Suppressor macrophage treated with lipopolysaccharide for 1 hour (primary cell): ENCODE data around the gene ISM1.

ENCODE experiments used
- DNase-seq, 3 donors: peaks; one replicate each; pipeline ENCODE4 v3.0.0-alpha.2; 2020 to 2022

The ISM1 gene

DNA sequence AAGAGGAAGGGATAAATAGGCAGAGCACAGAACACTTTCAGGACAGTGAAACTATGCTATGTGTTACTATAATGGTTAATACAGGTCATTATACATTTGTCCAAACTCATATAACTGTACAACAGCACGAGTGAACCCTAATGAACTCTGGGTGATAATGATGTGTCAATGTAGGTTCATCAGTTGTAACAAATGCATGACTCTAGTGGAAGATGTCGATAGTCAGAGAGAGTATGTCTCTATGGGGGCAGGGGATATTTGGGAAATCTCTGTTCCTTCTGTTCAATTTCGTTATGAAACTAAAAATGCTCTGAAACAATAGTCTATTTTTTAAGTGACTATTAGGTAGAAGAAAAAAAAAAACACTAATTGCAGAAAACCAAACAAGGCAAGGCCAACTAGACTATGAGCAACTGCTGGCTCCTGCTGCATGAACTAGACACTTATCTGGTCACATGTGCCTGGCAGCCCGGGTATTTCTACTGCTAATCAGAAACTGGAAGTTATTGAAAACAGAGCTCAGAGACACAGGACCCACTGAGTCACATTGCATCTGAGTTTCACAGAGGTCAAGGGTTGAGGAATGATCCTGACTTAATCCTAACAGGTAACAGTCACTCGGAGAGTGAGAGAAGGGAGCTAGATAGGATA lies 97.9 kb downstream of the ISM1 start:
- no peak for DNase-seq

DNA sequence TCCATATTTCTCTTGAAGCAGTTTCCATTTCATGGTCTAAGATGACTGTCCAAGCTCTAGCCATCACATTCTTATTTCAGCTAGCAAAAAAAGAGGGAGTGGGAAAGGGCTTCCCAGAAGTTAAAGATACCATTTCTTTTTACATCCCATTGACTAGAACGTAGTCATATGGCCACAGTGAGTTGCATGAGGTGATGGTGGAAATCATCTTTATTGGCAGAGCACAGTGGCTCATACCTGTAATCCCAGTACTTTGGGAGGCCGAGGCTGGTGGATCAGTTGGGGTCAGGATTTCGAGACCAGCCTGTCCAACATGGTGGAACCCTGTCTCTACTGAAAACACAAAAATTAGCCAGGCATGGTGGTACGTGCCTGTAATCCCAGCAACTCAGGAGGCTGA lies 99.6 kb downstream of the ISM1 start:
- no peak for DNase-seq

DNA sequence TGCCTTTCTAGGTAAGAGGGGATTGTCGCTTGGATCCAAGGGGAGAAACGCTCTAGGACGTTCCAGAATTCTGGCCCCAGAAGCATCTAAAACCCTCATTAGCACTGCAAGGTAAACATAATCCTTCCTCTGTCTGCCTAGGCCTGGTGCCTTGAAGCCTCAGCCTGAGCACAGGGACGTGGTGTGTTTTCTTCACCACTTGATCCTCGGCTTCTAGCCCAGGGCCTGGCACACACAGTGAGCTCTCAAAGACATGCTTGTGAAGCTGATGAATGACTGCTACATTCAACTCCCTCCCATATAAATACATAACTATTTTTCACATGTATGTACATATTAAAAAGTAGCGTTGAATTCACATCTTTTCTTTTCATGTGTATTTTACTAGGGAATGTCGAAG lies 100.3 kb downstream of the ISM1 start:
- DNase-seq: no peak

DNA sequence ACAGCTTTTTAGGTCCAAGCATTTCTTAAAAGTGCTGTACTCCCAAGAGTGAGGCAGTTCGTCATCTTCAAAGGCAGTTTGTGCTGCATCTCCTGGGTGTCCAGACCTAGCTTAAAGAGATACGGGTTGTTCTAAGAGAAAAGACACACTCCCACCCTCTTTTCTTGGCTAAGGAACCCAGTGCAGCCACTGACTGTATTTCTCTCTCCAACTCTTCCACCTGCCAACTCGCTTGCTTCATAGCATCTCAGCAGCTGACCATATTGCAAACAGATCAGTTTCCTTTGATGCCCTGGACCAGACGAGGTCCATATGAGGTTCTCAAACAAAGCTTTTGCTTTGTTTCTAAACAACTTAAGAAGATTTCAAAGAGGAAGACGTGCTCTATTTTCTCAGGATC lies 101.1 kb downstream of the ISM1 start:
- DNase-seq: no peak

DNA sequence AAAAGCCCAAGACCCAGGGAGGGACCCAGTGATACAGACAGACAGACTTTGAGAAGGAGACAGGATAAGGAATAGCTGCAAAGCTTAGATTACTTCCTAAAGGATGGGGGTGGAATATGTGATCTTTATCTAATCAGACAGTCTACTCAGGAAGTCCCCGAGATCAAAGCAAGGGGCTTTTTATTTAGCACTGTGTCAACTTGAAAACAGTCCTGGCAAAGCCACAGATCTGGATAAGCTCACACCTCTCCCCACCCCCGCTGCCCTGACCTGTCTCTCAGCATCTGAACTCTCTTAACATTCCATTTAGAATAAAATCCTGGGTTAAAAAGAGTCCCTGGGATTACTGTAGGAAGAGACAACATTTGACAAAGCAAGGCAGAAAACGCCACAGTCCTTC lies 101.5 kb downstream of the ISM1 start:
- no peak for DNase-seq

DNA sequence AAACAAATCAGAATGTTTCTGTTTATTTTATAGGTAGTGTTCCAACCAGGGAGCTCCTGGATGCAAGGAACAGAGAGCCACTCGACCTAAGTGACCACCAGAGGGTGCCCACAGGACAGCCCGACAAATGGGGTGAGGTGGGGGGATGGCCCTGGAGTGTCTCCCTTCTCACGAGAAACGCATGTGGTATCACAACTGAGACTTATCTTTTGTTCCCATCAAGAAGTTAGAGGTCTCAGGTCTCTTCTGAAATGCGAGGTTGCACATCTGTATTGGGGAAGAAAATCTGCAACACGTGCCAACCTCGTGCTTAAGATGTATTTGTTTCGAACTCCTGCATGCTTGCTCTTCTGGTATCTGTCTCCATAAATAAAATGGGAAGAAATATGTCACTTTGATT lies 104.0 kb downstream of the ISM1 start:
- DNase-seq: peak in 2 of 3 donors; percentile 1 to 9

DNA sequence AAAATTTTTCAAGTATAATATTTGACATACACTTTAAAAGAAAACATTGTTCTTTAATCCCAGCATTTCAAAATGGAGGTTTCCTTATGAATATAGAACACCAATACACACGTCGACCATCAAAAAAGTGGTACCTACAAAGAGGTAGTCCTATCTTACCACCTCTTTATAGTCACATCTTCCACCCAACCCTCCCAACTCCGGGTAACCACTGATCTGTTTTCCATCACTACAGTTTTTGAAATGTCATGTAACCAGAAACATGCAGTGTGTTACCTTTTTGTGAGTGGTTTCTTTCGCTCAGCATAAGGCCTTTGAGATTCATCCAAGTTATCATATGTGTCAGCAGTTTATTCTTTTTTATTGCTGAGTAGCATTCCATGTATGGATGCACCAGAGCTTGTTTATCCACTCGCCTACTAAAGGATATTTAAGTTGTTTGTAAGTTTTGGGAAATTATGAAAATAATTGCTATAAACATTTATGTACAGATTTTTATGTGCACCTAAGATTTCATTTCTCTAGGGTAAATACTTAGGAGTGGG lies 104.8 kb downstream of the ISM1 start:
- DNase-seq: no peak

DNA sequence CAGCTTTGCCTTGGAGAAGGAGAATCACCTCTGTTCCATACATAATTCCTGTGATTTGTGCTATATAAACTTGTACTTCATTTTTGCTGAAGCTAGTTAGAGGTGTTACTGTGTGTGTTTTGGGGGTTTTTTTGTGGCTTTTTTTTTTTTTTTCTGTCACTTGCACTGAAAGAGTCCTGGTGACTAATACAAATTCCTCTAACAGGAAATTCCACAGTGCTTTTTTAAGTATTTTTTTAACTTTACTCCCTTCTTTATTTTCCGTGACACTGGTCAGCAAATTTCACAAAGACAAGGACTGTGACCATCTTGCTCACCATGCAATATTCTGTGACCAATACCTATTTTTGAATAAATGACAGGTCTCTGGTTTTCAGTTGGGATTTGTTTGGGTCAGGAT lies 110.5 kb downstream of the ISM1 start:
- DNase-seq: peak in 2 of 3 donors; percentile 9 to 41

DNA sequence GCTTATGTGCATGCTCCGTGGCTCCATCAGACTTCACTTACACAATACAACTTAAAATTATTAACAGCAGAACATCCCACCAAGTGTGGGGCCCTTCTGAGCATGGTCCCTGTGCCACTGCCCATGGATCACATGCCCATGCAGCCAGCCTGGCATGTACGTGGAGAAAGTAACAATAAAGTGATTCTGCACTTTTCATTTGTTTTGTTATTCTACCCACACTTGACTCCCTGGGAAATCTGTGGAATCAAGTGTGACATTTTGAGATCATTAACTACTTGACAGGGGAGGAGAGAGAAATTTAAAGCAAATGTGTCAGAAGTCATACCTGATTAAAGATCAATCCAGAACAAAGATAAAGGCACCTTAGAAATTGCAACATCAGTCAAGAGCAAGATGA lies 112.0 kb downstream of the ISM1 start:
- DNase-seq: no peak

DNA sequence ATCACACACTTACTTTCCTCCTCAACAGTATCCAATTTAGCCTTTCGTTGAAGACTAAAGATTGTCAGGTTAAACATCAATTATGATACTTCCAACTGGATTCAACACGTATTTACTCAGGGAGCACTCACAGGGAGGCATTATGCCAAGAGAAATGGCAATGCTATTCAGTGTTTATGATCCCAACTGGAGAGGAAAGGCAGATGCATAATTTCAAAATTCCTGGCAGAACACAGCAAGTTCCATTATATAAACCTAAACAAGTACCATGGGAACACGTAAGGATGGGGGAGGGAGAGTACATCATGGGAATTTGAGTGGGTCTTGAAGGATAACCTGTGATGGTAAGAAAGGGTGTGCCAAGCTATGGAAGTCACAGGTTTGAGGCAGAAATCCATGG lies 112.7 kb downstream of the ISM1 start:
- DNase-seq: no peak

DNA sequence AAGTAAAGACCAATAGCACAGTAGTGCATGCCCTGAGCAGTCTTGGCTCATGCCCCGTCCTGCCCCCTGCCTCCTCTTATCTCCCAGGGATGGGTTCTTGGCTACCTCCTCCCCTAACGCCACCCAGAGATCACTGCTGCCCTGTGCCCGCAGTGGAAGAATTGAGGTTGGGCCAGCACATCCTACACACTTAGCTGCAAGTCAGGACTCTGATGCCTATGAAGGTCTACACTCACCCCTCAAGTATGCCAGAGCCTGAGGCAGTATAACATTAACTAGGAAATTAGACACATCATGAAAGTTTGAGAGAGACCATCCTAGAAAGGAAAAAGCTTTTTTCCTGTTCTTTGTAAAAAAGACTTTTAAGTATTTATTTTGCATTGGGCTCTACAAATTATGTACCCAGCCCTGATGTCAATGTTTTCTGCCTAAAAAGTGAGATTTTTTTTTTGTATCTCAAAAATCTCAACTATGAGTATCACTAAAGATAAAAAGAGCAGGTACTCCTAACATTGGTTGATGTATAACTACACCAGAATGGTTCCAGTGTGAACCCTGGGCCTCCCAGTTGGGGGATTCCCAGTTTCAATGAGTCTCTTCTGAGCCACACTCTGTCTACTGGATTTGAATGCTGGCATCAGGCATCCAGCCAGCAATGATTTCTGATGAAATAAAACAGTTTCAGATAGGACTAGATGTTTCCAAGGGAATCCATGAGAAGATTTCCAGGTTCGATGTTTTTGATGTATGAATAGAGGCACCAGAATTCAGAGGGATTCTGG lies 115.4 kb downstream of the ISM1 start:
- no peak for DNase-seq

DNA sequence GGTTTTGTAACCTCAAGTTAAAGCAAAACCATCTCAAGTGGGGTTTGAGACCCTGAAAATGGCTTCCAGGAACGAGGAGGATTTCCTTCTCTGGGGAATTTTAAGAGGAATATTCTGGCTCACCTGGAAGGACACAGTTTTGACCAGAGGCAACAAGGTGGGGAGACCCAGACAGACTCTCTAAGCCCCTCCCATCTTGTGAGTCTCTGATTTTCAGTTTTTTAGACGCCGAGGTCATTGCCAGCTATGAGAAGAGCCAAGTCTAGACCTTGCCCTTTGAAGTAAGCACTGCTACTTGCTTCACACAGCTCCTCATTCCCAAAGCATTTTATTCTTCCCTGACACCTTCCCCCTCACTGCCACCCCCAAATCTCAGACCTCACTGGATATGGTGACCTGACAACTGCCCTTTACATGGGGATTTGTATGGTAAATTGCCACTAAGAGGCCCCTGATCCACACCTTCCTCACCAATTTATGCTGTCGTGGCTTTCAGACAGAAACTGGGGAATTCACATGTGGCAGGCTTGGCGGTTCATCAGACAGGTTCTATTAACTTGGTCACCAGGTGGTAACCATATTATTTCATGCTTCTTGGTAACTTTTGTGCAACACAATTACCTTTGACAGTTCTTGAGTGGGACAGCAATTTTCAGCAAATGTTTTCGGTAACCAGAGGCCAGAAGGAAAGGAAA lies 116.2 kb downstream of the ISM1 start:
- no peak for DNase-seq

DNA sequence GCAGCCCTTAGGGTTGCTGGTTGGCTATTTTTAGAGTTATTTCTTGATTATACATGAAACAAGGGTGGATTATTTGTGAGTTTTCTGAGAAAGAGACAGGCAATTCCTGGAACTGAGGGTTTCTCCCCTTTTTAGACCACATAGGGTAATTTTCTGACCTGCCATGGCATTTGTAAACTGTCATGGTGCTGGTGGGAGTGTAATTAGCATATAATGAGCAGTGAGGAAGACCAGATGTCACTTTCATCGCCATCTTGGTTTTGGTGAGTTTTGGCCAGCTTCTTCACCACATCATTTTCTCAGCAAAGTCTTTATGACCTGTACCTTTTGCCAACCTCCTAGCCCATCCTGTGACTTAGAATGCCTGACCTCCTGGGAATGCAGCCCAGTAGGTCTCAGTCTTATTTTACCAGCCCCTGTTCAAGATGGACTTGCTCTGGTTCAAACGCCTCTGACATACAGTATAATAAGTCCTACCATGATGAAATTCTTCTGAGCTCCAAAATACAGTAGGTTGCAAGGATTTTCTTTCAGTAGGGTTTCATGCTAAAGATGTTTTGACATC lies 117.1 kb downstream of the ISM1 start:
- no peak for DNase-seq

DNA sequence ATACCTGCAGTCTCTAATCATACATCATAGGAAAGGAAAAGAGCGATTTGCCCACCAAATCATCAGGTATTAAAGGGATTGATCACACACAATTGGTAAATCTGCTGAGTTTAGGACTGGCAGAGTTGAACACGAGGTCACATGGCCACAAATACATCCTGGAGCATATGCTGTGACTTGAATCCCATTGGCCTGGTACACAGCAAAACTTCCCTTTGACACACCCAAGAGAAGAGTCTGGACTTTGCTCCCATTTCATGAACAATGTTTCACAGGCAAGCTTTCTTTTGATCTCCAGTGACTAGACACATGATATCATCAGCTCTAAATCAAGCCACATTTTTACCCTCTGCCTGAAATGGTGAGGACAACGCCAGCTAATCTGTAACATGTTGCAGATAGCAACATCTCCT lies 117.9 kb downstream of the ISM1 start:
- DNase-seq: no peak

DNA sequence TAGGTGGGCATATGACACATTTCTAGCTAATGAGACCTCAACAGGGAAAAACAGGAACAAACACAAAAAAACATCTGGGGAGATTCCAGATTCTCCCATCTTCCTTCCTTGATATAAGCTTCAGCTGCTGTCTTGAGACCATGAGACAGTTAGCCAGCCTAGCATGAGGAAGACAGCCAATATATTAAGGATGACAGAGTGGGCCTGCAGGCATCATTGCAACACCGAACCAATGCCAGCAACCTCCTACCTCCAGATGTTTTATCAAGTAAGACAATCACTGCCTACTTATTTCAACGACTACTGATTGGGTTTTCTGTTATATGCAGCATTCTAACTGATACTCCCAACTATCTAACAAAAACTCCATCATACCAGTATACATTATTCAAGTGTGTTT lies 119.0 kb downstream of the ISM1 start:
- DNase-seq: peak; percentile 4 to 22 (median 16)

DNA sequence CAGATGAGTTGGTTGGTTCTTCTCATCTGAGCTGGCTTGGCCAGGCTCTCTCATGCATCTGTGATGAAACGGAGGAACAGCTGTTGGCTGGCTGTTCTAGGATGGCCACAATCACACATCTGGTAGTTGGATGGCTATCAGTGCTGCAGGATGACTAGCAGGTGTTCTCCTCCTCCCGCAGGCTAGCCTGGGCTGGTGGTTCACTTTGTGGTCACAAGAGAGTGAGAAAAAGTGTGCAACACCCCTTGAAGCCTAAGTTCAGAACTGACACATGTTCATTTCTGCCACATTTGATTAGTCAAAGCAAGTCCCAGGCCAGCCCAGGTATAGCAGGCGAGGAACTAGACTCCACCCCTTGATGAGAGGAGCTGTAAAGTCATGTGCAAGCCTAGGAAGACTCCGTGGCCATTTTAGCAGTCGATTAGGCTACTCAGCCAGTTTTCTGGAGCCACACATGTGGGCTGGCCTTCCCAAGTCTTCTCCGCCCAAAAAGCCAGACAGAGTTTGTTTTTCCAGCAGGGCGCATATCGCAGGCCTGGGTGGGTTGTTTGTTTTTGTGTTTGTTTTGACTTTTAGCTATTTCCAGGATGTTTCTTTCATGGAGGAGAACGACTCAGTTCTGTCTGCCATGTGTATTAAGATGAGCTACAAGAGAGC lies 120.8 kb downstream of the ISM1 start:
- DNase-seq: no peak

DNA sequence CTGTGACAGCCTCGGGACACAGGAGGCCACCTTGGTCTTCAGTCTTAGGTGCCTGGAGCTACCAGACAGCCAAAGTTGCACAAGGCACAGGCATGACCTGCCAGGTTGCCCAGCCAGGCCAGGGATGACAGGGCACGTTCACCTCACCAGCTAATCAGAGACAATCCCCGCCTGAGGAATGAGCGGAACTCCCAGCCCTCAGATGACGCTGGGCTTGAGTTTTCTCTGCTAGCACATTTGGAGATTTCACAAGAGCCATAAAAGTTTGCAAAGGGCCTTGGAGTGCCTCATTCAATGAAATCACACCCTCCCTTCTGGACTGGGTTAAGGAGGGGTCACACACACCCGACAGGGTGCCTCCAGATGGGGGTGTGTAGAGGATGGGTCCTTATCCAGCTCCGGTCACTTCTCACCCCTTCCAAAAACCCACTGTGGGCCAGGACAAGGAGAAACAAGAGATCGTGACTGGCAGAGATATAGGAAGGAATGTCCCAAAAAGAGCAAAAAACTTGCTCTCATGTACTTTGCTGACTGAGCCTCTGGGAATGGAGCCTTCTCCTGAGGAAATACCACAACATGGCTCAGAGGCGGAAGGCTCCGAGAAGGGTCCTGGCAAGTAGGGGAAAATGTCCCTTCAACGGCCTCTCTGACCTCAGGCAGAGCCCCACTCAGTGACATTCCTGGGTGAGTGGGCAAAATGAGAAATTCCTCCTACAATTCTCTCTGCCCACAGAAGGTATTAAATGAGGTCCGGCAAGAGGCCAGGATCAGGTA lies 121.6 kb downstream of the ISM1 start:
- DNase-seq: no peak

DNA sequence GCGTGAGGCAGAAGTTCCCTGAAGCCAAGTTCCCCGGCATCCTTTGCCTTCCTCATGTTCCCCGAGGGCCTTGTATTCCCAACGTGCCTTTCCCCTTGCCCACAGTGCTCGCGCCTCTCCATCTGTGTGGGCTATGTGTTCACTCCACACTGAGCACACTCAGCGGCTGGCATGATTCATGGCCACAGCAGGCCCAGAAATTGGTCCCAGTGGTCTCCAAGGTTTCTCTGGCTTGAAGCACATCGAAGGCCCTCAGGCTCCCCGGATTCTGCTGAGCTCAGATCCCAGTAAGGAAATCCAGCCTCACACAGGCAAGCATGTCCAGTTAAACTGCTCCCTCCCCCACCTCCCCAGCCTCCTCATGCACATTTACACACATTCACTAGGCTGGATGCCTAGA lies 123.6 kb downstream of the ISM1 start:
- DNase-seq: no peak

DNA sequence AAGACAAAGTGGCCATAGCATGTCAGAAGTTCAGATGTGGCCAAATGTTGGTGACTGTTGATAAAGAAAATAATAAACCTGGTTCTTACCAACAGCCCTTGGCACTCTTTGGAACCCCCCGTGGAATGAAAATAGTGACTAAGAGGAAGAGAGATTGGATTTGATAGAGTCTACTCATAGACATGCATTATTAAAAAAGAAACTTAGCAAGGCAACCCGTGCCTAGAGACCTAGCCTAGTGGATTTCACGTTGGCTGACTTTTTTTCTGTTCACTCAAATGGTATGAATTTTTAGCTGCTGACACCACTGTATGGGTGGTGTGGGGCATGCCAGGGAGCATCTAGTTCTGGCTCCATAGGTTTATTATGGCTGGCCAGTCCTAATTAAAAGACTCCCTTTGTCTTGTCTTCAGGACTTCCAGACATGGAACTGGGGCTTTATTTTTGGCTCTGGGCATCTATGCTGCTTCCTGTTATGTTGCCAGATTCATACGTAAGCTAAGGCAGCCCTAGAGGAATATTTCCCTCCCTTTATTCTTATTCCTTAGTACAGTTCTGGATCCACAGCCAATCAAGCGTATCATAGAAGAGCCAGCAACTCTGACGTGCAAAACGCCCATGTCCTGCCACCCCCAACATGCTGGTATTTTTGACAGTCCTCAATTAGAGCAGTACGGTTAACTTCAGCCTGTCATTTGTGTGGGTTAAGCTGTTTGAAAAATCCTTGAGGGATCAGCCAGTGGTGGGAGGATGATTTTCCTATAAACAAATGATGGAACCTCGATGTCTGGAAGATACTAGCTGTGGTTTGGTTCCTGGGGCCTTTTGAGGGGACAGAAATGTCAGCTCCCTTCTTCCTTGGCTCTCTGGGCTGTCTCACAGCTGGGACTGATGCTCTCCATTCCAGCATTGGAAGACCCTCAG lies 127.5 kb downstream of the ISM1 start:
- no peak for DNase-seq

DNA sequence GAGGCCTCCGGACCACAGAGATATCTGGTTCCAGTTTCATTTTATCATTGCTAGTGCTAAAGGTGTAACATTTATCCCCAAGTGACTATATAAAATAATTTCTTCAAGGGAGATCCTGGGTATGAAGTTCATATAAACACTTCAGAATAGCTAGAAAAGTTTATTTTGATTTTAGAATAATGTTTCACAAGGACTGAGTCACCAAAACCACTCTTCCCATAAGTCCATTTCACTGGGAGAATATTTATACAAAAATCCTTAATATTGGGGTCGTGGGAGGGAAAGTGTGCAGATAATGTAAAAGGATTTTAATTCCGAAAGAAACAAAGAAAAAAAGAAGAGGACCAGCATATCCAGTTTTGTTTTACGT lies 128.1 kb downstream of the ISM1 start:
- no peak for DNase-seq
